Pancreas (tissue), 10 donors: Measurements from ENCODE around the gene HSDL1. TPM values are rescaled to one million over a fixed set of nuclear protein-coding genes. Genes with fewer than 3 reads are reported as not detected.

Source experiments
- ATAC-seq, 4 donors: fragments of 200-7000 bp; cut with Tn5 transposase; one replicate each; pipeline versions ENCODE4 v1.8.0 to v1.9.1; 2020; ENCODE audit warnings: mild to moderate bottlenecking in 4 of 4, moderate library complexity in 4 of 4
- DNase-seq, 6 donors: peaks; one replicate each; pipeline ENCODE4 v3.0.0-alpha.2; 2020
- FAIRE-seq: peaks from 2 replicates; lab custom pipeline; 2012; peaks lifted over from hg19 to GRCh38; lab: Jason Lieb, UNC
- H3K27ac ChIP-seq, 4 donors: fragments of 200-600 bp; sonication (generic); 1 replicate in 3 of 4; 2 replicates in 1 of 4; pipeline versions ENCODE4 v1.5.0 to v1.8.0; 2020
- H3K27me3 ChIP-seq, 4 donors: fragments of 200-600 bp; one replicate each; pipeline ENCODE4 v1.8.0; 2021
- H3K36me3 ChIP-seq, 3 donors: fragments of 200-600 bp; sonication (generic) in 1 of 3; one replicate each; pipeline versions ENCODE4 v1.5.0 to v1.8.0; 2020 to 2021
- H3K4me1 ChIP-seq, 3 donors: fragments of 200-600 bp; one replicate each; pipeline ENCODE4 v1.8.0; 2021
- H3K4me3 ChIP-seq, 4 donors: fragments of 200-600 bp; sonication (generic) in 2 of 4; one replicate each; pipeline versions ENCODE4 v1.5.0 to v1.8.0; 2020 to 2021
- H3K9me3 ChIP-seq, 4 donors: fragments of 200-600 bp; one replicate each; pipeline ENCODE4 v1.8.0; 2021
- WGBS, 2 donors: extraction: QIAGEN DNeasy Blood & Tissue Kit; methylation state at CpG; one replicate each; pipeline ENCODE4 v1.1.7; 2013; 5-methylcytosine and 5-hydroxymethylcytosine counted together
- intact Hi-C, 3 donors: fragments of 100-400 bp; cut with DNase I; formaldehyde crosslinking; loops; one replicate each; pipeline versions ENCODE4 v1.11.1 to v1.14.2; 2022
- polyA plus RNA-seq, 2 donors: library from polyadenylated mRNA; stranded (reverse); fragments of 200-250 nt; gene quantifications; one replicate each; pipeline ENCODE4 v1.2.3, GENCODE V29; 2013
- total RNA-seq, 6 donors: library from RNA; stranded (reverse); fragmentation: NEBNext Ultra II Directional in 4 of 6; extraction: Animal tissue kit (Norgen Biotek cat#: 25700) in 4 of 6; gene quantifications; one replicate each; pipeline versions ENCODE4 v1.2.1 to v1.2.4, GENCODE V29; 2021 to 2023
- TF ChIP-seq, protein P1 (sequence below), 4 donors: fragments of 200-600 bp; sonication (generic) in 3 of 4; IDR thresholded peaks; one replicate each; pipeline versions ENCODE4 v1.5.0 to v1.8.0; 2021; ENCODE audit warnings: antibody characterized with exemption in 4 of 4
- donor health status: healthy with polysubstance abuse.
- donor health status: DM: no; HTN: no; CAD: no; lungs with moderate emphysema.
- donor health status: DM: no; HTN: no; CAD: no.
- donor health status: control.
- donor health status: control.
- donor health status: Bipolar disorder and iron deficiency.
- donor health status: DM: yes; HTN: yes; CAD: no.
- donor health status: DM: no; HTN: no; CAD: no.
- donor health status: DM: no; HTN: no; CAD: no.
- donor health status: DM: yes; HTN: yes; CAD: no.

HSDL1 gene
- total and polyA plus RNA-seq, 8 donors, result 4.2 to 14.5 (median 7.1) TPM

DNA sequence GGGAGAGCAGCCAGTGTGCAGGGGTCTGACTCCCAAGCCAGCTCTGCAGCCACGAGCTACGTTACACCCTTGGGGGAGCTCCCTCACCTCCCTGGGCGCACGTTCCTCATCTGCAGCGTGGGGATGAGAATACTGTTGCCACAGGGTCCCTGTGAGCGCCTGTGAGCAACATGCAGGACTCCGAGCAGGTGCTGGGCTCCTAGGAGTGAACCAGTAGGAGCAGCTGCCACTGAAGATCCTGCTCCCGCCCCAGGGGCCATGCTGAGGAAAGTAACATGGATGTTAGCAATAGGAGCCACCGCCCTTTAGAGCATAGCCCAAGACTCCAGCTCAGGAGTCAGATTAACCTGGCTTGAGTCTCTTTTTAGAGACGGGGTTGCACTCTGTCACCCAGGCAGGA lies 16.1 kb upstream of the HSDL1 start:
- intact Hi-C loops, result no loop called here
- no peak overlapping the region for H3K27ac ChIP-seq
- peaks cover 0 to 4% (median 0%) of the 10 kb centered on the region in 4 donors for H3K27me3 ChIP-seq
- ATAC-seq (no peak), DNase-seq (no peak), FAIRE-seq (no peak)
- no peaks in the 10 kb centered on the region for H3K36me3 ChIP-seq
- H3K4me1 ChIP-seq, result no peaks in the 10 kb centered on the region
- H3K9me3 ChIP-seq, result no peaks in the 10 kb centered on the region
- 68 to 71% methylated on average over 10 of the region's 10 CpGs for WGBS, 2 donors
- TF ChIP-seq, protein P1, sequence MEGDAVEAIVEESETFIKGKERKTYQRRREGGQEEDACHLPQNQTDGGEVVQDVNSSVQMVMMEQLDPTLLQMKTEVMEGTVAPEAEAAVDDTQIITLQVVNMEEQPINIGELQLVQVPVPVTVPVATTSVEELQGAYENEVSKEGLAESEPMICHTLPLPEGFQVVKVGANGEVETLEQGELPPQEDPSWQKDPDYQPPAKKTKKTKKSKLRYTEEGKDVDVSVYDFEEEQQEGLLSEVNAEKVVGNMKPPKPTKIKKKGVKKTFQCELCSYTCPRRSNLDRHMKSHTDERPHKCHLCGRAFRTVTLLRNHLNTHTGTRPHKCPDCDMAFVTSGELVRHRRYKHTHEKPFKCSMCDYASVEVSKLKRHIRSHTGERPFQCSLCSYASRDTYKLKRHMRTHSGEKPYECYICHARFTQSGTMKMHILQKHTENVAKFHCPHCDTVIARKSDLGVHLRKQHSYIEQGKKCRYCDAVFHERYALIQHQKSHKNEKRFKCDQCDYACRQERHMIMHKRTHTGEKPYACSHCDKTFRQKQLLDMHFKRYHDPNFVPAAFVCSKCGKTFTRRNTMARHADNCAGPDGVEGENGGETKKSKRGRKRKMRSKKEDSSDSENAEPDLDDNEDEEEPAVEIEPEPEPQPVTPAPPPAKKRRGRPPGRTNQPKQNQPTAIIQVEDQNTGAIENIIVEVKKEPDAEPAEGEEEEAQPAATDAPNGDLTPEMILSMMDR (IDR thresholded peaks at IDR 0.05), result no peak
- H3K4me3 ChIP-seq, result no peak overlapping the region

DNA sequence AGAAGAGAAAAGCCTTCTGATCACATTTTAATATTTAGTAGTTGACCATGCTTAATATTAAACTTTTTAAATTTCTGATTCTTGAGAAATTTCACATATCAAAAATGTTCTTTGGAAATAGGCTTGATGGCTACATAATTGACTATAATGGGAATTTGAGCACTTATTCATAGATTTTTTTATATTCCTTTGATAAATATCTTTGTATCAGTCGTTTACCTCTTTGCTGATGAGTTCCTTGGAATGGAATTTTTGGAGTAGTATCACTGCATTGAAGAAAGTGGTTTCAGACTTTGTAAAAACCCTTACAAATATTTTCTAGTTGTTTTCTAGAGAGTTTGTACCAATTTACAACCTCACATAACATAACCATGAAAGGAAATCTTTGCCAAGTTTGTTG lies 14.8 kb upstream of the HSDL1 start:
- Histone ChIP-seq H3K4me3 (no peak overlapping the region), H3K9me3 (no peaks in the 10 kb centered on the region), H3K4me1 (no peaks in the 10 kb centered on the region), H3K27ac (no peak overlapping the region), H3K36me3 (no peaks in the 10 kb centered on the region), H3K27me3 (peaks cover 0 to 4% (median 0%) of the 10 kb centered on the region in 4 donors)
- TF ChIP-seq, protein P1 (IDR thresholded peaks at IDR 0.05), result no peak
- DNase-seq (no peak), ATAC-seq (no peak), FAIRE-seq (no peak)
- WGBS, 2 donors, result 27 to 33% methylated on average over 1 of the region's 1 CpG
- intact Hi-C loops, result no loop called here

DNA sequence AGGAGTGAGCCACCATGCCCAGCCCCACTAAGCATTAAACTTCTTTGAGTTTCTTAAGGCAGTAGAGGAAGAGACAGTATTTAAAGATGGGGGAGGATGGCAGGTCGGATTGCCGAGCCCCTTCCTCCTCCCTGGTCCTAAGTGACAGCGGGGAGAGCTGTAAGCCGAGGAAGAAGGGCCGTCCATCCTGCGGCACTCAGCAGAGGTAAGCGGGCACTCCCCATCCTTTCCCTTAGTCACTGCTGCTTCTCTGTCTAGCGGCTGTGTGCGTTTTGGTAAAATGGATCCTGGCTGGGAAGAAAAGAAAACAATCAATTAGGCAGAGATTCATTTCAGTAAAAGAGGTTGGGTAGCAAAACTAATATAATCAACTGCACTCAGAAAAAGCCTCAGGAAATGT lies 14.0 kb upstream of the HSDL1 start:
- ATAC-seq (no peak), DNase-seq (no peak), FAIRE-seq (no peak)
- no peak overlapping the region for H3K27ac ChIP-seq
- whole genome bisulfite sequencing, 2 donors, result 32 to 39% methylated on average over 9 of the region's 9 CpGs
- TF ChIP-seq, protein P1 (IDR thresholded peaks at IDR 0.05), result no peak
- H3K4me1 ChIP-seq, result no peaks in the 10 kb centered on the region
- no peaks in the 10 kb centered on the region for H3K36me3 ChIP-seq
- intact Hi-C loops, result no loop called here
- peaks cover 0 to 4% (median 0%) of the 10 kb centered on the region in 4 donors for H3K27me3 ChIP-seq
- H3K4me3 ChIP-seq, result no peak overlapping the region
- no peaks in the 10 kb centered on the region for H3K9me3 ChIP-seq

DNA sequence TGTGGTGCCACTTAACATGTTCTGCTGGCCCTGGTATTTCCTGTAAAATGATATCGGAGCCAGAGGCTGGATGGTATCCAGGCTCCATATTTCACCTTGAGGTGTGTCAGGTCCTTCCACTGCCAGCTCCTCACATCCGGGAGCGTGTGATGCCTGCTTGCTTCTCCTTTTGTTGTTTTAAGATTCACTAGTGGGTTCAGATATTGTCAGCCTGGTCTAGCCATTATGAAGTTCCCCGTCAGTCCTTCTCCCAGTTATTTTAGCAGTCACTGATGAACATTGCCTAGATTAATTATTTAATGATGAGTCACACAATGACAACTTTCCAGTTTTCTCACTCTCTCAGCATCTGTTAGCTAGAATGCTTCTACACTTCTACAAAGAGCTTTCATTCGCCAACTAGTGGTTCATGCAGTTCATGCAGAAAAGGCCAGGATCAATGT lies 11.4 kb upstream of the HSDL1 start:
- DNase-seq (no peak), FAIRE-seq (no peak), ATAC-seq (no peak)
- Histone ChIP-seq H3K4me3 (no peak overlapping the region), H3K27ac (no peak overlapping the region), H3K36me3 (no peaks in the 10 kb centered on the region), H3K9me3 (no peaks in the 10 kb centered on the region), H3K4me1 (no peaks in the 10 kb centered on the region), H3K27me3 (peaks cover 0 to 4% (median 0%) of the 10 kb centered on the region in 4 donors)
- TF ChIP-seq, protein P1 (IDR thresholded peaks at IDR 0.05), result no peak
- 71% methylated on average over 5 of the region's 5 CpGs for WGBS, 2 donors
- intact Hi-C loops, result no loop called here

DNA sequence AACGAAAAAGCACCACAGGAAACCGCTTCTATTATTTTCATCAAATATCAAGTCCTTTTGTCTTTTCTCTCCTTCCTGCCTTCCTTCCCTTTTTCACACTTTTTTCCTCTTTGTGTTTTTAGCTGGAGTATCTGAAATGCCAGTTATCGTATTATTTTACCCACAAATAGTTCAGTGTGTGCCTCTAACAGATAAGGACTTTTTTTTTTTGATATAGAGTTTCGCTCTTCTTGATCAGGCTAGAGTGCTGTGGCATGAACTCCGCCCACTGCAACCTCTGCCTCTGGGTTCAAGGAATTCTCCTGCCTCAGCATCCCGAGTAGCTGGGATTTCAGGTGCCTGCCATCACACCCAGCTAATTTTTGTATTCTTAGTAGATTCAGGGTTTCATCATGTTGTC lies 10.8 kb upstream of the HSDL1 start:
- intact Hi-C loops, result no loop called here
- no peaks in the 10 kb centered on the region for H3K9me3 ChIP-seq
- ATAC-seq (no peak), DNase-seq (no peak), FAIRE-seq (no peak)
- H3K27me3 ChIP-seq, result peaks cover 0 to 4% (median 0%) of the 10 kb centered on the region in 4 donors
- no peaks in the 10 kb centered on the region for H3K4me1 ChIP-seq
- H3K4me3 ChIP-seq, result no peak overlapping the region
- no peaks in the 10 kb centered on the region for H3K36me3 ChIP-seq
- TF ChIP-seq, protein P1 (IDR thresholded peaks at IDR 0.05), result no peak
- WGBS, 2 donors, result 82 to 90% methylated on average over 6 of the region's 6 CpGs
- no peak overlapping the region for H3K27ac ChIP-seq
